K562 (cell line): Measurements from ENCODE around the gene OXLD1. TPM values are rescaled to one million over a fixed set of nuclear protein-coding genes. Genes with fewer than 3 reads are reported as not detected.
A peak's percentile ranks its signal among the peaks of the same experiment; 100 is the strongest.

Experiments used
- CEBPZ ChIP-seq: fragments of 150-350 bp; IDR thresholded peaks from 2 replicates; pipeline ENCODE4 v1.6.1; 2014; ENCODE audit warnings: low read depth, mild to moderate bottlenecking, low read length, borderline replicate concordance
- DDX20 ChIP-seq: fragments of 450-650 bp; IDR thresholded peaks from 2 replicates; pipeline ENCODE4 v1.6.1; 2016; ENCODE audit warnings: missing genetic modification characterization, low read depth, mild to moderate bottlenecking, missing compliant biosample characterization, moderate library complexity
- ETS1 ChIP-seq: conservative IDR thresholded peaks from 2 replicates; pipeline ENCODE4 v1.6.1; 2011; ENCODE audit warnings: low read depth, mild to moderate bottlenecking, low read length; ENCODE audit not compliant: control insufficient read depth
- FOXA3 ChIP-seq, 2 experiments: fragments of 450-650 bp in 1 of 2; sonication (generic) in 1 of 2; formaldehyde crosslinking; IDR thresholded peaks in 1 of 2; conservative IDR thresholded peaks in 1 of 2; 2 replicates each; pipeline versions ENCODE4 v1.4.0 to v1.8.0; 2020 to 2022; ENCODE audit warnings: mild to moderate bottlenecking in 2 of 2, missing genetic modification reagents in 1 of 2
- FOXK2 ChIP-seq, 2 experiments: fragments of 450-650 bp; IDR thresholded peaks in 1 of 2; conservative IDR thresholded peaks in 1 of 2; 2 replicates each; pipeline ENCODE4 v1.6.1; 2016; ENCODE audit warnings: low read depth in 2 of 2, mild to moderate bottlenecking in 1 of 2
- FOXP4 ChIP-seq: sonication (generic); formaldehyde crosslinking; IDR thresholded peaks from 2 replicates; pipeline ENCODE4 v1.8.0; 2022; ENCODE audit warnings: mild to moderate bottlenecking, missing genetic modification reagents, borderline replicate concordance
- GTF2E2 ChIP-seq: fragments of 200-800 bp; sonication (Bioruptor generic); IDR thresholded peaks from 2 replicates; pipeline ENCODE4 v1.6.1; 2016; ENCODE audit warnings: missing genetic modification characterization, missing compliant biosample characterization
- IRF2 ChIP-seq: sonication (generic); formaldehyde crosslinking; IDR thresholded peaks from 2 replicates; pipeline ENCODE4 v1.8.1; 2022; ENCODE audit warnings: mild to moderate bottlenecking, missing genetic modification reagents
- MCM3 ChIP-seq: fragments of 450-650 bp; IDR thresholded peaks from 2 replicates; pipeline ENCODE4 v1.6.1; 2016
- NEUROD1 ChIP-seq: fragments of 150-350 bp; IDR thresholded peaks from 2 replicates; pipeline ENCODE4 v1.6.1; 2014; ENCODE audit warnings: borderline replicate concordance, low read length, low read depth; ENCODE audit not compliant: partially characterized antibody
- RAD51 ChIP-seq: fragments of 450-650 bp; IDR thresholded peaks from 2 replicates; pipeline ENCODE4 v1.7.1; 2016; ENCODE audit warnings: low read depth, mild to moderate bottlenecking, borderline replicate concordance
- RBM22 ChIP-seq: fragments of 200-400 bp; formaldehyde crosslinking; IDR thresholded peaks from 2 replicates; pipeline ENCODE4 v1.6.1; 2018; ENCODE audit warnings: low read length, low read depth; ENCODE audit not compliant: poor library complexity, severe bottlenecking
- SIX5 ChIP-seq, 2 experiments: IDR thresholded peaks; 2 replicates each; pipeline ENCODE4 v1.6.1; 2011; ENCODE audit warnings: low read length in 2 of 2, borderline replicate concordance in 1 of 2, low read depth in 1 of 2, mild to moderate bottlenecking in 1 of 2, moderate library complexity in 1 of 2; ENCODE audit not compliant: insufficient read depth in 1 of 2
- SNRNP70 ChIP-seq: fragments of 200-400 bp; formaldehyde crosslinking; optimal IDR thresholded peaks from 2 replicates; pipeline ENCODE3; 2017; ENCODE audit warnings: low read depth, low read length
- TAF7 ChIP-seq: fragments of 450-650 bp; IDR thresholded peaks from 2 replicates; pipeline ENCODE4 v1.6.1; 2016; ENCODE audit warnings: missing genetic modification characterization, missing compliant biosample characterization
- ZNF584 ChIP-seq: fragments of 200-800 bp; sonication (Bioruptor generic); IDR thresholded peaks from 2 replicates; pipeline ENCODE4 v1.6.1; 2016; ENCODE audit warnings: low read depth, mild to moderate bottlenecking, missing genetic modification characterization, missing compliant biosample characterization
- ZNF639 ChIP-seq, 2 experiments: fragments of 200-800 bp in 1 of 2; sonication (Bioruptor generic) in 1 of 2; sonication (generic) in 1 of 2; formaldehyde crosslinking in 1 of 2; IDR thresholded peaks in 1 of 2; conservative IDR thresholded peaks in 1 of 2; 2 replicates each; pipeline versions ENCODE4 v1.5.0 to v1.6.1; 2016 to 2020; ENCODE audit warnings: missing compliant biosample characterization in 1 of 2, missing genetic modification characterization in 1 of 2, missing genetic modification reagents in 1 of 2
- polyA plus RNA-seq, 8 experiments: library from polyadenylated mRNA; depleted of rRNA in 4 of 8; stranded (reverse) in 5 of 8; unstranded in 3 of 8; fragments of >200 nt; fragmentation: Nextera tagmentation in 2 of 8; fragmentation: Illumina TruSeq in 1 of 8; extraction: Ambion mirVana in 2 of 8; extraction: Trizol in 1 of 8; gene quantifications; 2 replicates each; pipeline versions ENCODE4 v1.2.1 to v1.2.3, GENCODE V29; 2011 to 2014; ENCODE audit warnings: inconsistent platforms in 1 of 8, missing spikeins in 1 of 8
- total RNA-seq, 7 experiments: library from RNA; depleted of rRNA in 6 of 7; stranded (reverse); fragments of >200 nt in 6 of 7; fragmentation: Illumina TruSeq in 2 of 7; extraction: Trizol in 2 of 7; gene quantifications; 2 replicates each; pipeline versions ENCODE4 v1.2.1 to v1.2.3, GENCODE V29; 2011 to 2021; ENCODE audit warnings: low replicate concordance in 1 of 7

Gene OXLD1
- total and polyA plus RNA-seq, 9 of the 15 experiments (the other 6 are each of a cell fraction or from before 2014, with no cell fraction given): 4.4 to 115 (median 29.3) TPM

- no peak for TF ChIP-seq FOXA3 (CRISPR knock-in tag; conservative IDR thresholded peaks at IDR 0.05 in 1 of 2, IDR thresholded peaks at IDR 0.05 in 1 of 2)
- TF ChIP-seq RAD51: no peak
- TF ChIP-seq SIX5 (IDR thresholded peaks at IDR 0.05; ENCODE audit: borderline replicate concordance in 1 of 2, insufficient read depth in 1 of 2, low read depth in 1 of 2, low read length in 2 of 2): peak; percentile 17 to 26; a peak in 2 of 4 replicates
- peak; percentile 77 for TF ChIP-seq RBM22
- TF ChIP-seq SNRNP70: no peak
- TF ChIP-seq CEBPZ: no peak
- peak; percentile 82; the same call in 1 of the 2 replicates for TF ChIP-seq ETS1
- peak in 1 of 2 experiments; percentile 45; a peak in 1 of 4 replicates for TF ChIP-seq FOXK2 (conservative IDR thresholded peaks at IDR 0.05 in 1 of 2, IDR thresholded peaks at IDR 0.05 in 1 of 2; ENCODE audit: low read depth in 2 of 2)
- peak; percentile 72 for TF ChIP-seq NEUROD1
- TF ChIP-seq MCM3: no peak
- TF ChIP-seq TAF7 (tag): peak; percentile 54
- TF ChIP-seq FOXP4 (CRISPR knock-in tag): no peak; the same call in 1 of the 2 replicates
- TF ChIP-seq ZNF584 (CRISPR knock-in tag): no peak
- no peak for TF ChIP-seq IRF2 (CRISPR knock-in tag)
- TF ChIP-seq DDX20 (tag): no peak
- TF ChIP-seq ZNF639 (CRISPR knock-in tag; conservative IDR thresholded peaks at IDR 0.05 in 1 of 2, IDR thresholded peaks at IDR 0.05 in 1 of 2): peak in 1 of 2 experiments; percentile 93; a peak in 2 of 4 replicates
- TF ChIP-seq GTF2E2: peak; percentile 44; the same call in 1 of the 2 replicates
Observed at GRCh38 chr17:81702934-81703746, 36.7 kb upstream of the OXLD1 start, which contains the start of gene MRPL12 (continued).
